ENCODE data around the gene TMEM255B. TPM values are rescaled to one million over a fixed set of nuclear protein-coding genes. Genes with fewer than 3 reads are reported as not detected.

TMEM255B gene
- total RNA-seq, 1 experiment from 2014 or later = 26.3 TPM

GRCh38 chr13:113792236-113792770, 33.3 kb downstream of the TMEM255B start:
- no peak for ATAC-seq
- Histone ChIP-seq H3K27ac (ENCODE audit: low read length) (no peak overlapping the region), H3K4me1 (ENCODE audit: control insufficient read depth, insufficient read depth, low read length) (no peaks in the 10 kb centered on the region), H3K9me3 (ENCODE audit: control insufficient read depth, insufficient read depth, low read depth, low read length) (no peaks in the 10 kb centered on the region), H3K27me3 (ENCODE audit: control insufficient read depth, insufficient read depth, low read length) (no peaks in the 10 kb centered on the region), H3K4me3 (ENCODE audit: low read depth in 2 of 2, low read length in 2 of 2) (no peak overlapping the region), H3K36me3 (ENCODE audit: control insufficient read depth, insufficient read depth, low read length) (no peaks in the 10 kb centered on the region)
- CTCF ChIA-PET = no interaction called here
- in situ Hi-C loops (cut with HindIII; ENCODE audit: low pct_unique_long_range_greater_than_20kb, low sequenced_read_pairs) (no loop called here), intact Hi-C loops (cut with micrococcal nuclease; ENCODE audit: unreplicated experiment) (no loop called here)
- POLR2A ChIA-PET = no interaction called here
- DNase-seq (ENCODE audit: low read depth, low spot score) = no peak
- TF ChIP-seq POLR2AphosphoS5 (IDR thresholded peaks at IDR 0.05; ENCODE audit: low read depth, low read length) = no peak
- no peak for TF ChIP-seq REST (IDR thresholded peaks at IDR 0.05; ENCODE audit: insufficient read depth in 1 of 2, low read depth in 2 of 2, low read length in 1 of 2)
- TF ChIP-seq CTCF (IDR thresholded peaks at IDR 0.05) = no peak
- TF ChIP-seq SIN3A (IDR thresholded peaks at IDR 0.05; ENCODE audit: borderline replicate concordance, insufficient read depth, low read depth, low read length) = no peak
- no peak for TF ChIP-seq TCF7L2 (IDR thresholded peaks at IDR 0.05; ENCODE audit: low read depth, low read length)
- BruUV-seq (replicated peaks) = no TSS peak

GRCh38 chr13:113792886-113793717, 34.1 kb downstream of the TMEM255B start:
- ChIA-PET POLR2A (interaction anchor here (0.7 kb wide), 1 partner anchor 344 kb away, joined by 6 read pairs; no protein-coding TSS in a partner anchor), CTCF (no interaction called here)
- TF ChIP-seq SIN3A (IDR thresholded peaks at IDR 0.05; ENCODE audit: borderline replicate concordance, insufficient read depth, low read depth, low read length) (no peak), REST (IDR thresholded peaks at IDR 0.05; ENCODE audit: insufficient read depth in 1 of 2, low read depth in 2 of 2, low read length in 1 of 2) (no peak), TCF7L2 (IDR thresholded peaks at IDR 0.05; ENCODE audit: low read depth, low read length) (no peak), CTCF (IDR thresholded peaks at IDR 0.05) (no peak), POLR2AphosphoS5 (IDR thresholded peaks at IDR 0.05; ENCODE audit: low read depth, low read length) (no peak)
- H3K36me3 ChIP-seq (ENCODE audit: control insufficient read depth, insufficient read depth, low read length) = no peaks in the 10 kb centered on the region
- H3K27me3 ChIP-seq (ENCODE audit: control insufficient read depth, insufficient read depth, low read length) = no peaks in the 10 kb centered on the region
- H3K9me3 ChIP-seq (ENCODE audit: control insufficient read depth, insufficient read depth, low read depth, low read length) = no peaks in the 10 kb centered on the region
- no peak overlapping the region for H3K4me3 ChIP-seq (ENCODE audit: low read depth in 2 of 2, low read length in 2 of 2)
- in situ Hi-C loops (cut with HindIII; ENCODE audit: low pct_unique_long_range_greater_than_20kb, low sequenced_read_pairs) (no loop called here), intact Hi-C loops (cut with micrococcal nuclease; ENCODE audit: unreplicated experiment) (no loop called here)
- no peak overlapping the region for H3K27ac ChIP-seq (ENCODE audit: low read length)
- BruUV-seq (replicated peaks) = no TSS peak
- H3K4me1 ChIP-seq (ENCODE audit: control insufficient read depth, insufficient read depth, low read length) = no peaks in the 10 kb centered on the region
- DNase-seq (ENCODE audit: low read depth, low spot score) (no peak), ATAC-seq (no peak)

Measured in Panc1 (cell line).